Spleen (tissue), 11 donors: ENCODE results near the gene DLEC1. TPM values are rescaled to one million over a fixed set of nuclear protein-coding genes. Genes with fewer than 3 reads are reported as not detected.
A peak's percentile ranks its signal among the peaks of the same experiment; 100 is the strongest.

Experiments
- DNase-seq: peaks from one replicate; pipeline ENCODE4 v3.0.0-alpha.2; 2020
- H3K27ac ChIP-seq, 8 donors: fragments of 200-600 bp; sonication (generic) in 7 of 8; 1 replicate in 4 of 8; 2 replicates in 4 of 8; pipeline versions ENCODE4 v1.5.0 to v1.8.0; 2016 to 2021; ENCODE audit warnings: inconsistent platforms in 4 of 8, mild to moderate bottlenecking in 4 of 8, moderate library complexity in 1 of 8
- H3K27me3 ChIP-seq, 7 donors: fragments of 200-600 bp; sonication (generic) in 6 of 7; replicated peaks in 1 of 7; 1 replicate in 4 of 7; 2 replicates in 3 of 7; pipeline versions ENCODE4 v1.5.0 to v1.8.0; 2016 to 2021; ENCODE audit warnings: inconsistent platforms in 3 of 7, mild to moderate bottlenecking in 1 of 7
- H3K36me3 ChIP-seq, 6 donors: fragments of 200-600 bp; sonication (generic) in 5 of 6; 1 replicate in 4 of 6; 2 replicates in 2 of 6; pipeline versions ENCODE4 v1.5.0 to v1.8.0; 2016 to 2021; ENCODE audit warnings: inconsistent platforms in 2 of 6
- H3K4me1 ChIP-seq, 6 donors: fragments of 200-600 bp; sonication (generic) in 5 of 6; 1 replicate in 3 of 6; 2 replicates in 3 of 6; pipeline versions ENCODE4 v1.5.0 to v1.8.0; 2016 to 2021; ENCODE audit warnings: inconsistent platforms in 3 of 6
- H3K4me3 ChIP-seq, 8 donors: fragments of 200-600 bp; sonication (generic) in 7 of 8; 1 replicate in 4 of 8; 2 replicates in 4 of 8; pipeline versions ENCODE4 v1.5.0 to v1.8.0; 2016 to 2021; ENCODE audit warnings: inconsistent platforms in 4 of 8, mild to moderate bottlenecking in 4 of 8, moderate library complexity in 2 of 8
- H3K9me3 ChIP-seq, 8 donors: fragments of 200-600 bp; sonication (generic) in 7 of 8; 1 replicate in 4 of 8; 2 replicates in 4 of 8; pipeline versions ENCODE4 v1.5.0 to v1.8.0; 2016 to 2021; ENCODE audit warnings: inconsistent platforms in 4 of 8
- POLR2A ChIP-seq, 3 donors: fragments of 450-650 bp; IDR thresholded peaks; one replicate each; pipeline ENCODE4 v1.5.1; 2017; ENCODE audit warnings: antibody characterized with exemption in 3 of 3, mild to moderate bottlenecking in 1 of 3
- POLR2AphosphoS5 ChIP-seq, 3 donors: sonication (generic); formaldehyde crosslinking; IDR thresholded peaks; one replicate each; pipeline ENCODE4 v1.5.1; 2017; ENCODE audit warnings: antibody characterized with exemption in 3 of 3
- WGBS, 5 donors: extraction: QIAGEN DNeasy Blood & Tissue Kit in 3 of 5; methylation state at CpG; one replicate each; pipeline versions ENCODE4 v1.1.5 to v1.1.7; 2013 to 2018; 5-methylcytosine and 5-hydroxymethylcytosine counted together
- intact Hi-C: fragments of 100-400 bp; cut with DNase I; formaldehyde crosslinking; loops from one replicate; pipeline ENCODE4 v1.15.0; 2023; ENCODE audit warnings: low total_unique reads
- polyA plus RNA-seq, 3 donors: library from polyadenylated mRNA; stranded (reverse); fragments of 200-250 nt; gene quantifications; one replicate each; pipeline ENCODE4 v1.2.1, GENCODE V29; 2013
- total RNA-seq, 7 donors: library from RNA; depleted of rRNA in 3 of 7; stranded (reverse); fragments of >200 nt in 3 of 7; fragmentation: NEBNext Ultra II Directional in 4 of 7; extraction: Animal tissue kit (Norgen Biotek cat#: 25700) in 4 of 7; gene quantifications; one replicate each; pipeline versions ENCODE4 v1.1.0 to v1.2.1, GENCODE V29; 2016 to 2021
- TF ChIP-seq, protein P1 (sequence below), 11 experiments: fragments of 200-600 bp in 7 of 11; fragments of 450-650 bp in 4 of 11; sonication (generic) in 4 of 11; IDR thresholded peaks in 8 of 11; conservative IDR thresholded peaks in 3 of 11; 1 replicate in 7 of 11; 2 replicates in 4 of 11; pipeline versions ENCODE4 v1.4.0 to v1.8.0; 2016 to 2021; ENCODE audit warnings: antibody characterized with exemption in 11 of 11, inconsistent platforms in 4 of 11, mild to moderate bottlenecking in 1 of 11
- donor health status: healthy with polysubstance abuse.
- donor health status: DM: no; HTN: no; CAD: no; lungs with moderate emphysema.
- donor health status: DM: no; HTN: no; CAD: no.
- donor health status: Bipolar disorder and iron deficiency.
- donor health status: healthy.
- donor health status: DM: no; HTN: no; CAD: no.
- donor health status: DM: yes; HTN: yes; CAD: no.

The DLEC1 gene
- total and polyA plus RNA-seq, 10 donors = 0.36 to 2.3 (median 0.88) TPM

DNA sequence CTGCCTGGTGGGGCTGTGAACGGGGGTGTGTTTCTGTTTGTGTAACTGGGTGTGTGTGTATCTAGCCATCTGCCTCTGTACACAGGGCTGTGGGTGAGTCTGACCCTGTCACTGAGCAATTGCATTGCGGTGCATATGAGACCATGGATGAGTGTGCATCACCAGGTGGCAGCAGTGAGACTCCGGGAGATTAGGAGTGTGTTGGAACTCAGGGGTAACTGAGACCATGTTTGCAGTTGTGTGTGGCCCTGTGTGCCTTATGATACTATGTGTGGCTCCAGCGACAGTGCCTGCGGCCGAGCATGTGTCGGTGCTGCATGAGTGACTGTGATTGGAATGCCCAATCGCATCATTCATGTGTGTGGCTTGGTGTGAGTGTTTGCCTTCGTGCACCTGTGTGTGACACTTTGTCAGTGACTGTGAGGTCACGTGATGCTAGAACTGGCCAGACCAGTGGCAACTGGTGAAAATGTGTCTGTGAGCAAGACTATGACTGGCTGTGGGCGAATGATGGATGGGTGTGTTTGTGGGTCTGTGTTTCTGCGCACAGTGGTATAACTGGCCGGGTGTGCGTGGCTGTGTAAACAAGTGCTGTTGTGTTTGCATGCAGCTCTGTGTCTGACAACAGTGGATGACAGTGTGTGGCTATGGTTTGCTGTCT is 34.5 kb upstream of the DLEC1 start:
- intact Hi-C loops = no loop called here
- Histone ChIP-seq H3K36me3 (peaks cover 0 to 95% (median 54%) of the 10 kb centered on the region in 6 donors), H3K4me3 (no peak overlapping the region), H3K9me3 (no peaks in the 10 kb centered on the region), H3K27me3 (no peaks in the 10 kb centered on the region), H3K4me1 (peaks cover 0 to 25% (median 9%) of the 10 kb centered on the region in 6 donors), H3K27ac (peak overlapping the region in 2 of 8 donors; percentile 10 to 54)
- TF ChIP-seq POLR2AphosphoS5 (IDR thresholded peaks at IDR 0.05) (peak in 2 of 3 donors; percentile 20 to 39), POLR2A (IDR thresholded peaks at IDR 0.05) (no peak)
- TF ChIP-seq, protein P1, sequence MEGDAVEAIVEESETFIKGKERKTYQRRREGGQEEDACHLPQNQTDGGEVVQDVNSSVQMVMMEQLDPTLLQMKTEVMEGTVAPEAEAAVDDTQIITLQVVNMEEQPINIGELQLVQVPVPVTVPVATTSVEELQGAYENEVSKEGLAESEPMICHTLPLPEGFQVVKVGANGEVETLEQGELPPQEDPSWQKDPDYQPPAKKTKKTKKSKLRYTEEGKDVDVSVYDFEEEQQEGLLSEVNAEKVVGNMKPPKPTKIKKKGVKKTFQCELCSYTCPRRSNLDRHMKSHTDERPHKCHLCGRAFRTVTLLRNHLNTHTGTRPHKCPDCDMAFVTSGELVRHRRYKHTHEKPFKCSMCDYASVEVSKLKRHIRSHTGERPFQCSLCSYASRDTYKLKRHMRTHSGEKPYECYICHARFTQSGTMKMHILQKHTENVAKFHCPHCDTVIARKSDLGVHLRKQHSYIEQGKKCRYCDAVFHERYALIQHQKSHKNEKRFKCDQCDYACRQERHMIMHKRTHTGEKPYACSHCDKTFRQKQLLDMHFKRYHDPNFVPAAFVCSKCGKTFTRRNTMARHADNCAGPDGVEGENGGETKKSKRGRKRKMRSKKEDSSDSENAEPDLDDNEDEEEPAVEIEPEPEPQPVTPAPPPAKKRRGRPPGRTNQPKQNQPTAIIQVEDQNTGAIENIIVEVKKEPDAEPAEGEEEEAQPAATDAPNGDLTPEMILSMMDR (IDR thresholded peaks at IDR 0.05 in 8 of 11, conservative IDR thresholded peaks at IDR 0.05 in 3 of 11) = peak in 10 of 11 experiments; percentile 27 to 75 (median 60)
- WGBS, 5 donors = 82 to 92% (median 86%) methylated on average over 14 of the region's 14 CpGs
- peak; percentile 83 for DNase-seq

DNA sequence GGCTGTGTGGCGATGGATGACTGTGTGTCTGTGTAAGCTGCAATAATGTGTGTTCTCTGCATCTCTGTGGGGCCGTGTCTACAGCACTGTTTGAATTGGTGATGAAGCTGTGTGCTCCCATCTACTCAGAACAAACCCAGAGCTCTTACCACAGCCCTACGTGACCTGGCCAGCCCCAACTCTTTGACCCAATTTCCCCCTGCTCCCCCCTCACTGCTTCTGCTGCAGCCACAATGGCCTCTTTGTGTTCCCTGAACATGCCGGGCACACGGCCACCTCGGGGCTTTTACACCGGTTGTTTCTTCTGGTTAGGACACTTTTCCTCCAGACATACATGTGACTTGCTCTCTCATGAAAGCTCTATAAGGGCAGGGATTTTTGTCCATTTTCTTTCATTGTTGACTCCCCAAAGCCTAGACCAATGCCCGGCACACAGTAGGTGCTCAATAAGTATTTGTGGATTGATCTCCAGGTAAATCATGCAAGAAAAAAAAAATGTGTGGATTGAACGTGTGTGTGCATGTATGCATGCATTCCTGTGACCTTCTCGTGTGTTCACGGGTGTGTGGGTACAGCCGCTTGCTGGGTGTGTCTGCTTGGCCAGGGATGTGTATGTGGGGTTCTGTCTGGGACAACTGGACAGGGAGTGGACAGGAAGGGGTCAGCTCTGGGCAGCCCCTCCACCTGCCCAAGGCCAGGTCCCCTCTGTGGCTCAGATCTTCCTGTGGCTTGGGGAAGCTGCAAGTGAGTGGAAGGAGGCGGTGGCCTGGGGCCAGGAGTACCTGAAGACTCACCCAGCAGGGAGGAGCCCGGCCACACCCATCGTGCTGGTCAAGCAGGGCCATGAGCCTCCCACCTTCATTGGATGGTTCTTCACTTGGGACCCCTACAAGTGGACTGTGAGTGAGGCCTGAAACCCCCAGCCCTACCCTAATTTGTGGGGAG is 33.7 kb upstream of the DLEC1 start:
- Histone ChIP-seq H3K9me3 (no peaks in the 10 kb centered on the region), H3K27me3 (no peaks in the 10 kb centered on the region), H3K36me3 (peaks cover 0 to 95% (median 54%) of the 10 kb centered on the region in 6 donors), H3K4me3 (no peak overlapping the region), H3K4me1 (peaks cover 0 to 24% (median 9%) of the 10 kb centered on the region in 6 donors), H3K27ac (no peak overlapping the region)
- 83 to 92% (median 89%) methylated on average over 11 to 15 of the region's 15 CpGs for WGBS, 5 donors
- intact Hi-C loops = no loop called here
- DNase-seq = peak; percentile 74
- TF ChIP-seq, protein P1 (IDR thresholded peaks at IDR 0.05 in 8 of 11, conservative IDR thresholded peaks at IDR 0.05 in 3 of 11) = no peak
- no peak for TF ChIP-seq POLR2A (IDR thresholded peaks at IDR 0.05)
- no peak for TF ChIP-seq POLR2AphosphoS5 (IDR thresholded peaks at IDR 0.05)

DNA sequence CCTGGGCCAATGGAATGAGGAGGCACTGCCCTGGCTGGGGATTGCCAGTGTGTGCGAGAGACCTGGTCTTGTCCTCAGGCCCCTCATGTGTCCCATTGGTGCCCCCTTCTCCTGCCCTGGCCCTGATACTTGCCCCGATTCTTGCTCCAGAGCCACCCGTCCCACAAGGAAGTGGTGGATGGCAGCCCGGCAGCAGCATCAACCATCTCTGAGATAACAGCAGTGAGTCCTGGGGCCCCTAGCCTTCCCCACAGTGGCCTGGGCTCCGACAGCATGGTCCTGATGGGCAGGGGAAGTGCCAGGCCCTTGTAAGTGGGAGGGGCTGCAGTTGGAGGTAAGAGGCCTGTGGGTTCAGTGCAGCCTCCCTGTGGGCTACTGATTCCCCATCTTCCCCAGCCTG is 33.0 kb upstream of the DLEC1 start:
- H3K4me1 ChIP-seq = peaks cover 0 to 25% (median 9%) of the 10 kb centered on the region in 6 donors
- 86 to 97% (median 88%) methylated on average over 5 of the region's 5 CpGs; no CpG with 5 or more reads in 1 of the 5 donors for WGBS, 5 donors
- DNase-seq = peak; percentile 72

More for the DNA sequence above, 33.0 kb upstream of the DLEC1 start:
- no peak overlapping the region for H3K27ac ChIP-seq
- no peaks in the 10 kb centered on the region for H3K27me3 ChIP-seq
- peaks cover 0 to 95% (median 52%) of the 10 kb centered on the region in 6 donors for H3K36me3 ChIP-seq
- H3K9me3 ChIP-seq = no peaks in the 10 kb centered on the region
- TF ChIP-seq, protein P1 (IDR thresholded peaks at IDR 0.05 in 8 of 11, conservative IDR thresholded peaks at IDR 0.05 in 3 of 11) = no peak
- TF ChIP-seq POLR2A (IDR thresholded peaks at IDR 0.05) = no peak
- no peak for TF ChIP-seq POLR2AphosphoS5 (IDR thresholded peaks at IDR 0.05)
- no peak overlapping the region for H3K4me3 ChIP-seq
- intact Hi-C loops = no loop called here
